ENCODE measurements around the gene PACRG. TPM values are rescaled to one million over a fixed set of nuclear protein-coding genes. Genes with fewer than 3 reads are reported as not detected.

Gene PACRG
- total and polyA plus RNA-seq, 2 donors (not counting 3 experiments of a cell fraction or from before 2014, with no cell fraction given), result 0.08 TPM; not detected in 1

GRCh38 chr6:163206196-163206595 lies 478.4 kb downstream of the PACRG start:
- H3K9me1 ChIP-seq (replicated peaks; ENCODE audit: control insufficient read depth, extremely low read depth, insufficient read depth, low read length), result no peaks in the 10 kb centered on the region
- no peak for TF ChIP-seq POLR2A (IDR thresholded peaks at IDR 0.05; ENCODE audit: low read depth, low read length)
- no peak for TF ChIP-seq GATA2 (IDR thresholded peaks at IDR 0.05; ENCODE audit: insufficient read depth, insufficient read length, low read depth, low read length)
- TF ChIP-seq CTCF (IDR thresholded peaks at IDR 0.05; ENCODE audit: extremely low read depth in 1 of 2, insufficient read depth in 1 of 2, low read depth in 1 of 2, low read length in 2 of 2), result no peak
- TF ChIP-seq JUN (IDR thresholded peaks at IDR 0.05; ENCODE audit: borderline replicate concordance, insufficient read depth, insufficient read length, low read depth), result no peak
- TF ChIP-seq FOS (IDR thresholded peaks at IDR 0.05; ENCODE audit: borderline replicate concordance, insufficient read depth, low read length), result no peak
- TF ChIP-seq MAX (IDR thresholded peaks at IDR 0.05; ENCODE audit: insufficient read depth, insufficient read length), result no peak
- no peak for TF ChIP-seq MYC (IDR thresholded peaks at IDR 0.05; ENCODE audit: low read depth, low read length)
- TF ChIP-seq POLR2AphosphoS5 (IDR thresholded peaks at IDR 0.05; ENCODE audit: insufficient read depth, low read depth, low read length), result no peak
- TF ChIP-seq EZH2 (IDR thresholded peaks at IDR 0.05; ENCODE audit: borderline replicate concordance, low read depth, low read length, severe bottlenecking), result no peak
- no peak overlapping the region for H3K27ac ChIP-seq (ENCODE audit: insufficient read depth, low read depth, low read length)
- H3K4me1 ChIP-seq (ENCODE audit: control insufficient read depth, extremely low read depth, insufficient read depth, low read length), result no peaks in the 10 kb centered on the region
- ChIA-PET POLR2A (no interaction called here), CTCF (no interaction called here)
- no peaks in the 10 kb centered on the region for H3K9me3 ChIP-seq (replicated peaks; ENCODE audit: control insufficient read depth, insufficient read depth, low read length)
- BruUV-seq (replicated peaks), result no TSS peak
- FAIRE-seq, result no peak
- dilution Hi-C loops (cut with MboI; ENCODE audit: extremely low pct_ligation_motif_present, low sequenced_read_pairs), result no loop called here
- no peak overlapping the region for H3K4me3 ChIP-seq (replicated peaks in 1 of 3; ENCODE audit: insufficient read depth in 1 of 3, low read depth in 1 of 3, low read length in 3 of 3)
- intact Hi-C loops (cut with micrococcal nuclease), result no loop called here
- peaks cover 0 to 2% of the 10 kb centered on the region in 2 experiments for H3K27me3 ChIP-seq (ENCODE audit: control insufficient read depth in 2 of 2, insufficient read depth in 2 of 2, low read length in 2 of 2)
- H3K9ac ChIP-seq (replicated peaks; ENCODE audit: extremely low read depth, insufficient read depth, low read length), result no peak overlapping the region
- H2AFZ ChIP-seq (ENCODE audit: low read depth, low read length), result no peak overlapping the region
- H3K4me2 ChIP-seq (ENCODE audit: insufficient read depth, low read length), result no peak overlapping the region
- no peaks in the 10 kb centered on the region for H4K20me1 ChIP-seq (replicated peaks; ENCODE audit: control insufficient read depth, extremely low read depth, insufficient read depth, low read length)
- H3K79me2 ChIP-seq (ENCODE audit: control insufficient read depth, insufficient read depth, low read length), result no peaks in the 10 kb centered on the region
- DNase-seq (ENCODE audit: low read depth, low spot score), result no peak
- H3K36me3 ChIP-seq (ENCODE audit: control insufficient read depth in 2 of 2, extremely low read depth in 1 of 2, insufficient read depth in 2 of 2, low read length in 2 of 2), result no peaks in the 10 kb centered on the region
